OCI-LY3 (cell line): Measurements from ENCODE around the gene EHMT1.

ENCODE experiments used
- CTCF ChIP-seq: fragments of 200-600, 300-600 bp; sonication (generic); IDR thresholded peaks from 2 replicates; pipeline ENCODE4 v1.5.1; 2014; ENCODE audit warnings: antibody characterized with exemption, low read length, low read depth
- EZH2phosphoT487 ChIP-seq: fragments of 200-600 bp; shearing (Covaris generic); IDR thresholded peaks from 2 replicates; pipeline ENCODE4 v1.6.1; 2018; ENCODE audit warnings: antibody characterized with exemption, mixed run types, low read depth

GRCh38 chr9:137872296-137872695, 253.5 kb downstream of the EHMT1 start:
- TF ChIP-seq CTCF (no peak), EZH2phosphoT487 (no peak)
